Measurements from ENCODE around the gene CDYL2.

- TF ChIP-seq CTCF (IDR thresholded peaks at IDR 0.05) (no peak), POLR2A (IDR thresholded peaks at IDR 0.05) (no peak)
Measured at GRCh38 chr16:80846275-80846674, 41.9 kb upstream of the CDYL2 start.
